Hepatocyte (in vitro differentiated cells): ENCODE data around the gene ASPSCR1.

ENCODE experiments used
- EZH2 ChIP-seq: fragments of 200-600 bp; sonication (generic); IDR thresholded peaks from 2 replicates; pipeline ENCODE4 v1.6.1; 2016; ENCODE audit warnings: antibody characterized with exemption, mild to moderate bottlenecking, borderline replicate concordance
- EZH2phosphoT487 ChIP-seq: fragments of 200-600 bp; sonication (generic); IDR thresholded peaks from one replicate; pipeline ENCODE4 v1.6.1; 2018; ENCODE audit warnings: antibody characterized with exemption, mild to moderate bottlenecking, low read depth, moderate library complexity; ENCODE audit not compliant: unreplicated experiment, severe bottlenecking
- TF ChIP-seq, protein P1 (sequence below): fragments of 200-600 bp; sonication (generic); IDR thresholded peaks from 2 replicates; pipeline ENCODE4 v1.5.1; 2016; ENCODE audit warnings: antibody characterized with exemption, mild to moderate bottlenecking; ENCODE audit not compliant: poor library complexity

DNA sequence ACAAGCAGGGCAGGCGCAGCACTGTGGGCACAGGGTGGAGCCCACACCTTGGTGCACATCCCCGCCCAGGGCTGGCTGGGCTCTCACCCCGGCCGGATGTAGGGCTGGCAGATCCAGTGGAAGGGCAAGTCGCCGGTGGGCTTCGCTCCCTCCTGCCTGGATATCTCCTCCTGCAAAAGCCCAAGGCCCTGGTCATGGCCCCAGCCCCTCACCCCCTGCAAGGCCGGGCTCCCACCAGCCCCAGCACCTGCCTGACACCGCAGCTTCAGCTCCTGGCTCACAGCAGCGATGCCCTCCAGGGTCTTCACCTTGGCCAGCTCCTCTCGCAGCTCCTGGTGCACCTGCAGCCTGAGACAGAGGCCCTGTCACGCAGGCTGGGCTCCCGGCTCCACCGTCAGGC is 83.2 kb downstream of the ASPSCR1 start:
- TF ChIP-seq, protein P1, sequence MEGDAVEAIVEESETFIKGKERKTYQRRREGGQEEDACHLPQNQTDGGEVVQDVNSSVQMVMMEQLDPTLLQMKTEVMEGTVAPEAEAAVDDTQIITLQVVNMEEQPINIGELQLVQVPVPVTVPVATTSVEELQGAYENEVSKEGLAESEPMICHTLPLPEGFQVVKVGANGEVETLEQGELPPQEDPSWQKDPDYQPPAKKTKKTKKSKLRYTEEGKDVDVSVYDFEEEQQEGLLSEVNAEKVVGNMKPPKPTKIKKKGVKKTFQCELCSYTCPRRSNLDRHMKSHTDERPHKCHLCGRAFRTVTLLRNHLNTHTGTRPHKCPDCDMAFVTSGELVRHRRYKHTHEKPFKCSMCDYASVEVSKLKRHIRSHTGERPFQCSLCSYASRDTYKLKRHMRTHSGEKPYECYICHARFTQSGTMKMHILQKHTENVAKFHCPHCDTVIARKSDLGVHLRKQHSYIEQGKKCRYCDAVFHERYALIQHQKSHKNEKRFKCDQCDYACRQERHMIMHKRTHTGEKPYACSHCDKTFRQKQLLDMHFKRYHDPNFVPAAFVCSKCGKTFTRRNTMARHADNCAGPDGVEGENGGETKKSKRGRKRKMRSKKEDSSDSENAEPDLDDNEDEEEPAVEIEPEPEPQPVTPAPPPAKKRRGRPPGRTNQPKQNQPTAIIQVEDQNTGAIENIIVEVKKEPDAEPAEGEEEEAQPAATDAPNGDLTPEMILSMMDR, result no peak
- TF ChIP-seq EZH2phosphoT487 (no peak), EZH2 (no peak)
